H54 (cell line): ENCODE measurements around the gene ACAN.

Experiments
- DNase-seq: peaks from one replicate; pipeline ENCODE4 v3.0.0; 2011; ENCODE audit warnings: low spot score, mixed read lengths; ENCODE audit not compliant: insufficient read length
- FAIRE-seq: peaks from 3 replicates; lab custom pipeline; 2011; peaks lifted over from hg19 to GRCh38; lab: Jason Lieb, UNC
- POLR2A ChIP-seq: IDR thresholded peaks from 2 replicates; pipeline ENCODE4 v1.6.1; 2011; ENCODE audit warnings: low read depth, mild to moderate bottlenecking, low read length

The ACAN gene

DNA sequence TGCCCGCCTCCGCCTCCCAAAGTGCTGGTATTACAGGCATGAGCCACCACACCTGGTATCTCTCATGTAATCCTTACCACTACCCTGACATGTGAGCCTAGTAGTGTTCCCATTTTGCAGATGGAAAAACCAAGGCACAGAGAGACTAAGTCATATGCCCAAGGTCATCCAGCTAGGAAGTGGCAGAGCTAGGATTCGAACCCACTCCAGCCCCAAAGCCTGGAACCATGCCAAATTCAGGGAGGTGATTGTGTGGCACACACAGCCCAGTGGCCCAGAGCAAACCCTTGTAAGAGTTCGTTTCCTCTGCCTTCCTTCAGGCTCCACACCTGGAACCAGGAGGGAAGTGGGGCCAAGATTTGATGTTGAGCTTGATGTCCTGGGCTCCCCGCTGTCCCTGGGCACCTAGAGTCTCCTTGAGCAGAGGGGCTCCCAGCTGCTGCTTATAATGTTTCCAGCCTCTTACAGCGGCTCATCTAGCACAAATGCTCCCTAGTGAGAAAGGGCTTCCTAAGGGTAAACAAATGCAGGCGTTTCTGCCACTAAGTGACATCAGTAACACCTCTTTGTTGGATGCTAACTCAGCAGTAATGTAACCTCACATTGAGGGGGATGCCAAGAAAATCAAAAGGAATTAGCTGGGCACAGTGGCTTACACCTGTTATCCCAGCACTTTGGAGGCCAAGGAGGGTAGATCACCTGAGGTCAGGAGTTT is 88.5 kb downstream of the ACAN start:
- TF ChIP-seq POLR2A: no peak
- DNase-seq: no peak
- no peak for FAIRE-seq

- FAIRE-seq (no peak), DNase-seq (no peak)
- TF ChIP-seq POLR2A: no peak
Measured at GRCh38 chr15:88894348-88894818, 91.1 kb downstream of the ACAN start.

- TF ChIP-seq POLR2A: no peak
- FAIRE-seq: no peak
- no peak for DNase-seq
Measured at GRCh38 chr15:88894819-88895767, 91.9 kb downstream of the ACAN start, which contains the start of gene HAPLN3. TSS of gene HAPLN3 (minus strand) at chr15:88895544. CDS start at chr15:88887298, 8,246 bp downstream.

DNA sequence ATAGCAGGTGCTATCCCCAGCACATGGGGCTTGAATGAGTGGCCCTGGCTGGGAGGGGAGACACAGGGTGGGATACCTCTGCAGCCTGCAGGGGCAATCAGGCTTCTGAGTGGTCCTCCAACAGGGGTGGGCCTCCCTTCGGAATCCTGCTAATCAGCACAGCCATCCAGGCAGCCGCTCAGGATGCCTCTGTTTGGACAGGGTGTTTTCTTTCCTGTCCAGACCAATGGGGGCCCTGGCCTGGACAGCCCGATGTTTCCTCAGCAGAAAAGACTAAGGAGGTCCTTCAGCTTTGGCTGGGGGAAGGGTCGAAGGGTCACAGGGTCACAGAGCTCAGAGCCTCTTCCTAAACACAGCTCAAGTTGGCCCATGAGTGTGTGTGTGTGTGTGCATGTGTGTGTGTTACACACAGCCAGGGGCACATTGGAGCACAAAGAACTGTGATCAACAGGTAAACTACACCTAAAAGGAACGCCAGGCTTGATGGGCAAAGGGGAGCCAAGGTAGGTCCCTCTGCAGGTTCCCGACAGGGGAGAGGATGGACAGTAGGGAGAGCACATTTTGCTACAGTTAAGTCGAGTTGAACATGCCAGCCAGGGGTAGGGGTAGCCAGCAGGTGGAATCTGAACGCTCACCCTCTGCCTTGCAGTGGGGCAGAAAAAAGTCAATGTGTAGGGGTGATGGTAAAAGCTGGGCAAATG is 93.2 kb downstream of the ACAN start:
- TF ChIP-seq POLR2A: no peak
- no peak for DNase-seq
- FAIRE-seq: no peak

- DNase-seq (no peak), FAIRE-seq (no peak)
- no peak for TF ChIP-seq POLR2A
Measured at GRCh38 chr15:88897142-88897455, 93.9 kb downstream of the ACAN start.

DNA sequence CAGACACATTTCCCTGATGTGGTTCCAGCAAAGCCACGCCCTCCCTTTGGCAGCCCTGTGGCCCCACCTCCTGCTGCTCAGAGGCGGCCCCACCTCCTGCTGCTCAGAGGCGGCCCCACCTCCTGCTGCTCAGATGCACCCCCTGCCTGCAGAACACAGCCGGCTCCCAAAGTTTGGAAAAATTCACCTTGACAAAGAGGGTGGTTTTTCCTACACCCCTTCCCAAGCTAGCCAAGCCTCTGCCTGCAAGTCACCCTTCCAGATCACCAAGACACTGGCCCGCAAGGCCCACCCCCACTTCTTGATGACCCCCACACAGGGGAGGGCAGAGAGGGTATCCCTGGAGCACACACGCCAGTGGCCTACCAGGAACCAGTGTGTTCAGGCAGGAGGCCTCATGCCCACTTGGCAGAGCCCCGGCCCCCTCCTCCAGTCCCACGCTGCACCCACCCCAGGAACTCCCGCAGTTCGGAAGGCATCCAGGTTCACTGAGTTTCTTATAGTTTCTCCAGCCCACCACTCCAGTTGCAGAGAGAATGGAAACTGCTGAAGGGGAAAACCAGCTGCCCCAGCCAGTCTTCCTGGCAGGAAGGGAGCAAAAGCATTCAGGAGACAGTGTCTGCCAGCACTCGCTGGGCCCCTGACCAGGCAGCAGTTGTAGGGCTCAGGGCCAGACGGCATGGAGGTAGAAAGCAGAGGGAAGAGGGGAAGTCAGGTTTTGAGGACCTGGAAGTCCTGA is 94.4 kb downstream of the ACAN start:
- DNase-seq: peak; percentile 71
- no peak for FAIRE-seq
- no peak for TF ChIP-seq POLR2A

GRCh38 chr15:88898736-88899135 is 95.5 kb downstream of the ACAN start:
- FAIRE-seq: no peak
- no peak for DNase-seq
- no peak for TF ChIP-seq POLR2A

DNA sequence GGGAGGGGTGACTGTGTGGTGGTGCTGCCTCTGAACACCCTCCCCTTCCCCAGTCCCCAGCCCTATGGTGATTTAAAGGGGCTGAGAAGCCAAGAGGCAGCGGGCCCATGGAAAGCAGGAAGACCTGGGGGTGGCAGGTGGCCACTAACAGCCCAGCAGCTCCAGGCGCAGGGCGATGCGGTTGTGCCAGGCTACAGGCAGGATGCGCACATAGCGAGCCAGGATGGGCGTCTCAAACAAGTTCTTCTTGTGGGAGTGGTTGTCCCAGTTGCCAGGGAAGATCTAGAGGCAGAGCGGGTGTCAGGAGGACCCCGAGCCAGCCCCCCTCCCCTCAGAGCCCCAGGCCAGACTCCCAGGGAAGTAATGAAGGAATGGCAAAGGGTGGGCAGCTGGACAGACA is 96.0 kb downstream of the ACAN start:
- no peak for TF ChIP-seq POLR2A
- DNase-seq: no peak
- no peak for FAIRE-seq

DNA sequence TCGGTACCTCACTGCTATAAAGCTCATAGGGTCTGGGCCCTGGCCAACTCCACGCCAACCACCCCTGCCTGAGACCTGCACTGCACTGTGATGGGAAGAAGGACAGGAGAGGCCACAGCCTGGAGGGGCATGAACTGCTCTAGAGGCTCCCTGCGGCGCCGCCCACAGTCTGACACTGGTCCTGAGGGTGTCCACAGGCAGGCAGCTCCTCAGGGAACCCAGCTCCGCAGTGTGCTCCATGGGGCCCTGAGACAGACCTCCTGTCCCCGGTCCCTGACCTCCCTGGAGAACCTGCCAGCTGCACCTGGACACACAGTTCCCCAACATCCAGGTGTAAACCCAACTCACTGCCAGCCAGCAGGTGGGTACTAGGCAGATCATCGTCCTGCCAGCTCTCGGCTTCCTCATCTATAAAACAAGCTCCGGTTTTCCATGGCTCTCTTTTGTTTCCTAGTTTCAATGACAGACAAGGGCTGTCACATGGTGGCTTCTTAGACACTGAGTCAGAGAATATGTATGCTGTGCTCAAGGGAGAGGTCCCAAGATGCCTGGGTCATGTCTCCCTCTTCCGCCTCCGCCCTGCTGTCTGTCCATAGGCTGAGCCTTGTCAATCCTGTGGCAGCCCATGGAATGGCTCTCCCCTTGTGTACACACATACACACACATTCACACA is 97.2 kb downstream of the ACAN start:
- DNase-seq (no peak), FAIRE-seq (no peak)
- no peak for TF ChIP-seq POLR2A

DNA sequence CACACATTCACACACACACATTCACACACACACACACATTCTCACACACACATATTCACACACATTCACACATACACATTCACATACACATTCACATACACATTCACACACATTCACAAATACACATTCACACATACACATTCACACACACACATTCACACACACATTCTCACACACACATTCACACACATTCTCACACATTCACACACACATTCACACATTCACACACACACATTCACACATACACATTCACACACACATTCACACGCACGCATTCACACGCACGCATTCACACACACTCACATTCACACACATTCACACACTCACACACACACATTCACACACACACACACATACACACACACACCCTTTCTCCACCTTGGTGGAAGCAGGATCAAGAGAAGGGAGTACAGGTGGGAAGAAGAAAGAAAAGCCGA is 97.8 kb downstream of the ACAN start:
- no peak for DNase-seq
- no peak for FAIRE-seq
- TF ChIP-seq POLR2A: no peak

DNA sequence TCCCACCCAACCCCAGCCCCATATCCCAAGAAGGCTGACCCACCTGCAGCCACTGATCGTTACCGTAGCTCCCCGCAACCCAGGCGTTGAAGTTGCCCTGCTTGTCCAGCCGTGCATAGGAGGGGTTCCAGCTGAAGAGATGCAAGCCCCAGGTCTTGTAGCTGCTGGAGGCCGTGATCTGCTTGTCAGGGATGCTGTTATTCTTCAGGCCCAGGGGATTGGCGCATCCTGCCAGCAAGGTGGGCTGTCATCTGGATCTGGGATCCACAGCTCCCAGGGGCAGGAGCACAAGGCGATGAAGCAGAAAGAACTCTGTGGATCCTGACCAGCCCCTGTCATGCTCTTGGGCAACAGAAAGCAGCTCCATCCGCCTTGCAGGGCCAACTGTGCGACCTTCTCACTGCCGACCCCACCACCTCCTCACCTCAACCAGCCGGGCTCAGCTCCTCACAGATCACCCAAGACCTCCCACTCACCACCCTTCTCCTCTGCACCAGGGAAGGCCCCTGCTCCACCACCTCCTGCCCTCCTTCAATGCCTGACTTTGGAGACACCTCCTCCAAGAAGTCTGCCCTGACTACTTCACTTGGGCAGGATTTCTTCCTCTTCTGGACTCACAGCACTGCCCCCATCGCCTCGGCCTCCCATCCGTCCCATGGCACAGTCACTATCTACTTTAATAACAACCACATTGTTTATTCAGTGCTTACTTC is 98.4 kb downstream of the ACAN start:
- no peak for FAIRE-seq
- DNase-seq: no peak
- TF ChIP-seq POLR2A: no peak

DNA sequence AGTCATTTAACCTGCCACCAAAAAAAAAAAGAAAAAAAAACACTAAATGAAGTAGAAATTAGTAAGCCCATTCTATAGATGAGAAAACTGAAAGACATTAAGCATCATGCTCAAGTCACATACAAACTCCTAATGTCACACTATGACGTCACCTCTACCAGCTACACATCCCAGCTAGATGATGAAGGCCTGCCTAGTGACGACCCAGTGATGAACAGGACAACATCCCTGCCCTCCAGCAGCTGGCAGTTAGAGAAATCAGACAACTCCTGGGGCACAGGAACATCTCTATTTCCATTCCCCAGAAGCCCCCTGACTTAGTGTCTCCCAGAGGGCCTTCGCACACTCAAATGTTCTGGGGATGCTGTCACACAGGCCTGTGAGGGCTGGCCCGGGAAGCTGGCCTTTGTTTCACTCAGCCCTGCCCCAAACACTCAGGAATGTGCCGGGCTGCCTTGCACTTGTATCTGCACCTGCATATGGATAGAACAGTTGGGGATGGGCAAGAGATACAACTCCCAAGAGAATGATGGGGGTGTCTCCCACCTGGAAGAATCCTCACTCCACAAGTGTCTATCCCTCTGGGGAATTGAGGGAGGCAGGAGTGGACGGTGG is 99.1 kb downstream of the ACAN start:
- TF ChIP-seq POLR2A: no peak
- no peak for FAIRE-seq
- DNase-seq: no peak
